Kasumi-1 (cell line): ENCODE results near the gene ZBTB11.
"Not testable (repeated sequence)": the region's sequence is repeated elsewhere in the genome, so short reads cannot be mapped to it uniquely, and the experiment has no call there.

Source experiments
- DNase-seq, 2 experiments: peaks; one replicate each; lab custom pipeline; 2025; lab: John Stamatoyannopoulos, UW

ZBTB11 gene

GRCh38 chr3:101690972-101691371 lies 14.0 kb upstream of the ZBTB11 start:
- no peak for DNase-seq

- DNase-seq: no peak
Observed at GRCh38 chr3:101689286-101689685, 12.4 kb upstream of the ZBTB11 start.

- no peak for DNase-seq
Observed at GRCh38 chr3:101687142-101687931, 10.4 kb upstream of the ZBTB11 start.

- DNase-seq: no peak
Observed at GRCh38 chr3:101685870-101686307, 9.0 kb upstream of the ZBTB11 start.

DNA sequence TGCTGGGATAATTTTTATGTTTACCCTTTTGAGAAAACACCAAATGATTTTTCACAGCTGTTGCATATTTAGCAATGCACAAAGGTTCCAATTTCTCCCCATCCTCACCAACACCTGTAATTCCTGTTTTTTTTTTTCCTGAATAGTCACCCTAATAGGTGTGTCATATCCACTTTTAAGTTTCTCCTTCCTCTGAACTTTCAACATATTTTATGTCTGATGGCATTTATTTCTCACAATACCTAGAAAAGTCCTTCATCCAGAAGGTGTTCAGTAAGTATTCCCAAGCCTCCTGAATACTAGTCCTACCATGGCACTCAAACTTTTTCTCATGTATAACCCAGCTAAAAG lies 8.1 kb upstream of the ZBTB11 start:
- DNase-seq: no peak

GRCh38 chr3:101680466-101680865 lies 3.5 kb upstream of the ZBTB11 start:
- DNase-seq: no peak

GRCh38 chr3:101678837-101679236 lies 1.9 kb upstream of the ZBTB11 start:
- DNase-seq: not testable (repeated sequence)

DNA sequence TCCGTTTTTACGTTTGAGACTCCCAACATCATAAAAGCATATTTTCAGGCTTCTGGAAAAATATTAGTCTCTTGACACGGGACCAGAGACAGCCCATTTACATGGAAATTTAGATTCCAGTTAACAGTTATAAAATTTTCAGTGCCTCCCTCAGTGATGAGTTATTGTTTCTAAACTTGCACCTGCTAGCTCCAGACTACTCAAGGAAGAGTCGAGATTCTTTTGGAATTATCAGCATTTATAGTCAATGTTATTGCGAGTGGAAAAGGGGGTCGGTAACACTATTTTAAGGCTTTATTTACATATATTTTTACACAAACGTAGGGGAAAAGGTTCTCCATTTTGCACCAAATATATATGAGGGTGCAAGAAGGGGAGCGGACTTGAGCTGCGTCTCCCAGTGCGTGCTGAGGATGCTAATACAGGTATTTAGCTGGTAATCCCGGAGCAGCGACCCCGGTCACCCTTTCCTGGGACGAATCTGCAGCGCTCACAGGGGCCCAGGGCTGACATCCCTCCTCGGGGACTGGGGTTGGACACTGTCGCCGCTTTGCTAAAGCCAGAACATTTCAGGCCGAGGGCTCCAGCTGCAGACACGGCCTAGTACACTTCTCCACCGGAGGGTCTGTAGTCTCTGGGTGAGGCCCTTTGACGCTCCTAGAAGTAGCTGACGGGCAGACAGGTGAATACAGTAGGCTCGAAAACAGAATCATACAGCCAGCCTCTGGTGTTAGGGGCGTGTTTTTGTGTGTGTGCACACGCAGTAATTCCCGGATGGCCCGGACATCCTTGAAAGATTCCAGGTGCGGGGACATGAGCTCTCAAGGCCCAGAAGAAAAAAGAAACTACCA lies 729 bp upstream of the ZBTB11 start:
- no peak for DNase-seq

- no peak for DNase-seq
Observed at GRCh38 chr3:101676216-101676764, 642 bp downstream of the ZBTB11 start.

- no peak for DNase-seq
Observed at GRCh38 chr3:101675709-101676215, 1.2 kb downstream of the ZBTB11 start.

GRCh38 chr3:101674518-101674917 lies 2.4 kb downstream of the ZBTB11 start:
- DNase-seq: no peak

- no peak for DNase-seq
Observed at GRCh38 chr3:101673953-101674352, 3.0 kb downstream of the ZBTB11 start.

DNA sequence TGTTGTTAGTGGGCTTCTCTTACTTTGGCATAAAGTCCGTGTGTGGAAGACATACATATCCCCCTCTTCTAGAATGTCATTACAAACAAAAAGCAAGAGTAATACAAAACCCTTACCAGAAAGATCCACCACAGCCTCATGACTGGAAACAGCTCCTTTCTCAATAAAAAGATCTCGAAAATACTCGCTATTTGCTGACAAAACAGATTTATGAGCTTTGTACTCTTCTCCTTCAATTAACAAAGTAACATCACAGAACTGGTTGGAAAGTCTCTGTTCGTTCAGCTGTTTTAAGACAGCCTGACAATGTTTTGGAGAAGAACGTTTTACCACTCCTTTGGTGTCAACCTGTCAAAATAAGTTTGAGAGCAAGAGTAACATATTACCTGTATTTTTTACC lies 5.9 kb downstream of the ZBTB11 start:
- DNase-seq: no peak

- no peak for DNase-seq
Observed at GRCh38 chr3:101667844-101668243, 9.1 kb downstream of the ZBTB11 start.

DNA sequence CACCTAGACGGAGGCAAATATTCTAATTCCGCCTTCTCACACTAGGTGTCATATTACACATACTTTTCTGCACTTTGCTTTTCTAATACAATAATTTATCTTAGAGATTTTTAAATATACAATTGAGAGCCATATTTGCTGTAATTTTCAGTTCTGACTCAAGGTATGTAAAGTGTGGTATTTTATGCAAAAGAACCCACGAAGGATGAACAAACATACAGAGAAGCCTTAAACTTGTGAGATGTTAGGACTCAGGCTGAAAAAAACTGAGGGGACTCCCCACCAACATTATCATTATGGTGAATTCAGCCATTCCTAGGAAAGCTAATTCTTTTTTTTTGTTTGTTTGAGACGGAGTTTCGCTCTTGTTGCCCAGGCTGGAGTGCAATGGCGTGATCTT lies 9.6 kb downstream of the ZBTB11 start:
- DNase-seq: no peak

- DNase-seq: no peak
Observed at GRCh38 chr3:101665851-101666250, 11.1 kb downstream of the ZBTB11 start.

- no peak for DNase-seq
Observed at GRCh38 chr3:101665357-101665756, 11.6 kb downstream of the ZBTB11 start.

DNA sequence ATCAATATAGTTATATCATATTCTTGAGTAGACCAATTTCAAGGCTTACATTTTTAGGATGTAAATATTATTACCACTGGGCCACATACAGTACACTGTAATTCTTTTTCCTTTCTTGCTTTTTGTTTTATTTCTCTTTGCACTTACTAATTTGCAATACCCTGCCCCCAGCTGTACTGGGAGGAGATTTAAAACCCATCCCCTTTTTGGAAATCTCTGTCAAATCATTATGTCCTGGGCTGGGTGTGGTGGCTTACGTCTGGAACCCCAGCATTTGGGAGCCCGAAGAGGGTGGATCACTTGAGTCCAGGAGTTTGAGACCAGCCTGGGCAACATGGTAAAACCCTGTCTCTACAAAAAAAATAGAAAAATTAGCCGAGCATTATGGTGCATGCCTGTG lies 16.2 kb downstream of the ZBTB11 start:
- DNase-seq: no peak

GRCh38 chr3:101656651-101657050 lies 20.3 kb downstream of the ZBTB11 start:
- no peak for DNase-seq

DNA sequence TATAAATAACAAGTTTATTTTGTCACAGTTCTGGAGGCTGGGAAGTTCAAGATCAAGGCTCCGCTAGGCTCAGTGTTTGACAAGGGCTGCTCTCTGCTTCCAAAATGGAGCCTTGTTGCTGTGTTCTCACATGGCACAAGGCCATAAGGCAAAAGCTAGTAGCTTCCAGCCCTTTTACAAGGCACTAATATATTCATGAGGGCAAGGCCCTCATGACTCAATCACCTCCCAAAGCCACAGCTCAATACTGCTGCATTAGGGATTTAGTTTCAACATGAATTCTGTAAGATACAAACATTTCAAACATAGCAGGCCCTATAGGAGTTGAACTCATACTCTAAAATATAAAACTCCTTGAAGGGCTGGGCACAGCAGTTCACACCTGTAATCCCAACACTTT lies 30.2 kb downstream of the ZBTB11 start:
- DNase-seq: no peak

DNA sequence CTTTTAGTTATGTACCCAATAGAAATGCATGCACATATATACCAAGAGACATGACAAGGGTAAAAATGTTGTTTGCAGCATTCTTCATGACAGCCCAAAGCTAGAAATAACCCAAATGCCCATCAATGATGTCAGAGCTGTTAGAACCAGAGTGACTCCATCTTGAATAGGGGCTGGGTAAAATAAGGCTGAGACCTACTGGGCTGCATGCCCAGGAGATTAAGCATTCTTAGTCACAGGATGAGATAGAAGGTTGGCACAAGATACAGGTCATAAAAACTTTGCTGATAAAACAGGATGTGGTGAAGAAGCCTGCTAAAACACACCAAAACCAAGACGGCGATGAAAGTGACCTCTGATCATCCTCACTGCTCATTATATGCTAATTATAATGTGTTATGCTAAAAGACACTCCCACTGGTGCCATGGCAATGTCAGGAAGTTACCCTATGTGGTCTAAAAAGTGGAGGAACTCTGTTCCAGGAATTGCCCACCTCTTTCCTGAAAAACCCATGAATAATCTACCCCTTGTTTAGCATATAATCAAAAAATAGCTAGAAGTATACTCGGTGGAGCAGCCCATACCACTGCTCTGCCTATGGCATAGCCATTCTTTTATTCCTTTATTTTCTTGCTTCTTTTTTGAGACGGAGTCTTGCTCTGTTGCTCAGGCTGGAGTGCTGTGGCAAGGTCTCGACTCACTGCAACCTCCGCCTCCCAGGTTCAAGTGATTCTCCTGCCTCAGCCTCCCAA lies 32.9 kb downstream of the ZBTB11 start:
- DNase-seq: no peak
